ENCODE results near the gene CDC123. TPM values are rescaled to one million over a fixed set of nuclear protein-coding genes. Genes with fewer than 3 reads are reported as not detected.
"Not testable (repeated sequence)": the region's sequence is repeated elsewhere in the genome, so short reads cannot be mapped to it uniquely, and the experiment has no call there.

CDC123 gene
- polyA plus RNA-seq, 6 donors from 2014 or later: 98.5 to 184 (median 115) TPM

DNA sequence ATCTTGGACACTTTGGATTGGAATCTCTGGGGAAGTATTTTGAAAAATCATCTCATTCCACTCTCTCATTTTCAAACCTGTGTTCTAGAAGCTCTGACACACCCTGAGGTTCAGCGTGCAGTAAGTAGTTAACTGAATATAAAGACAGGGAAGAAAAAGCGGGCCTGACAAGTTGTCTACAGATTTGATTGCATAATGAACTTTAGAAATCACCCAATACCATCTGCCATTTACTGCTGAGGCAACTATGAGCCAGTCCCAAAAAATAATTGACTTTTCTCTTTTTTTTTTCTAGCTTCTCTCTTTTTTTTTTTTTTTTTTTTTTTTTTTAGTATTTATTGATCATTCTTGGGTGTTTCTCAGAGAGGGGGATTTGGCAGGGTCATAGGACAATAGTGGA, 29.5 kb downstream of the CDC123 start:
- Mint-ChIP-seq H3K27ac (no peak overlapping the region), H3K36me3 (peaks cover 14 to 16% of the 10 kb centered on the region in 2 donors), H3K9me3 (no peaks in the 10 kb centered on the region), H3K27me3 (no peaks in the 10 kb centered on the region), H3K4me1 (peaks cover 0 to 10% (median 4%) of the 10 kb centered on the region in 3 donors), H3K4me3 (no peak overlapping the region)
- DNase-seq: no peak
- no peak for ATAC-seq (ENCODE audit: low read depth in 2 of 2)

DNA sequence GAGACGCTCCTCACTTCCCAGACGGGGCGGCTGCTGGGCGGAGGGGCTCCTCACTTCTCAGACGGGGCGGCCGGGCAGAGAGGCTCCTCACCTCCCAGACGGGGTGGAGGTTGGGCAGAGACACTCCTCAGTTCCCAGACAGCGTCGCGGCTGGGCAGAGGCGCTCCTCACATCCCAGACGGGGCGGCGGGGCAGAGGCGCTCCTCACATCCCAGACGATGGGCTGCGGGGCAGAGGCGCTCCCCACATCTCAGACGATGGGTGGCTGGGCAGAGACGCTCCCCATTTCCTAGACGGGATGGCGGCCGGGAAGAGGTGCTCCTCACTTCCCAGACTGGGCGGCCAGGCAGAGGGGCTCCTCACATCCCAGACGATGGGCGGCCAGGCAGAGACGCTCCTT, 30.4 kb downstream of the CDC123 start:
- not testable (repeated sequence) for H3K4me3 Mint-ChIP-seq; ATAC-seq (ENCODE audit: low read depth in 2 of 2); H3K27me3 Mint-ChIP-seq; DNase-seq; H3K9me3 Mint-ChIP-seq; H3K27ac Mint-ChIP-seq
- H3K36me3 Mint-ChIP-seq: peaks cover 14 to 20% of the 10 kb centered on the region in 2 donors
- H3K4me1 Mint-ChIP-seq: peaks cover 0 to 10% (median 4%) of the 10 kb centered on the region in 3 donors

DNA sequence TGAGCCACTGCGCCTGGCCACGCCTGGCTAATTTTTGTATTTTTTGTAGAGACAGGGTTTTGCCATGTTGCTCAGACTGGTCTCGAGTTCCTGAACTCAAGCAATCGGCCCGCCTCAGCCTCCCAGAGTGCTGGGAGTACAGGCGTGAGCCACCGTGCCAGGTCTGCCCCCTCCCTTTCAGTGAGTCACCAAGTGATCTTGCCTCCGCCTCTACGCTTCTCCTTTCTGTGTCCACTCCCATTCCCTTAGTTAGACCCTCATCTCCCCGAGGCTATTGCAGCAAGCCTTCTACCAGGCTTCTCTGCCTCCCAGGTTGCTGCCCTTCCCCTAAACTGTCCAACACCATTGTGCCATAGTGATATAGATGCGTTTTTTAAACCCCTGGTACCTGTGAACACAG, 32.9 kb downstream of the CDC123 start:
- Mint-ChIP-seq H3K9me3 (no peaks in the 10 kb centered on the region), H3K27me3 (no peaks in the 10 kb centered on the region), H3K4me3 (no peak overlapping the region), H3K36me3 (peaks cover 14 to 24% of the 10 kb centered on the region in 2 donors), H3K4me1 (peaks cover 0 to 10% (median 2%) of the 10 kb centered on the region in 3 donors), H3K27ac (peak overlapping the region in 1 of 6 donors; percentile 32)
- ATAC-seq (ENCODE audit: low read depth in 2 of 2) (no peak), DNase-seq (no peak)

DNA sequence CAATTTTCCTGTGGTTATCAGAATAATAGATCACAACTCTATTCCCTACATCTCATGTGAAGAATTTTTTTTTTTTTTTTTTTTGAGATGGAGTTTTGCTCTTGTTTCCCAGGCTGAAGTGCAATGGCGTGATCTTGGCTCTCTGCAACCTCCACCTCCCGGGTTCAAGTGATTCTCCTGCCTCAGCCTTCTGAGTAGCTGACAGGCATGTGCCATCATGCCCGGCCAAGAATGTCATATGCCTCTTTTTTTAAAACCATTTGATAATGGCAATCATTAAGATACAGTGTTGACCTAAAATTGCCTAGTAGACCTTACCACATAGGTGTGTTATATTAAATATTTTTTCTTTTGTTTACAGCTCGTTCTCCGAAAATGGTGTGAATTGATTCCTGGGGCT, 38.7 kb downstream of the CDC123 start:
- H3K4me3 Mint-ChIP-seq; DNase-seq; H3K27me3 Mint-ChIP-seq; ATAC-seq (ENCODE audit: low read depth in 2 of 2); H3K9me3 Mint-ChIP-seq; H3K4me1 Mint-ChIP-seq: not testable (repeated sequence)
- Mint-ChIP-seq H3K27ac (peak overlapping the region in 2 of 6 donors; percentile 11 to 18), H3K36me3 (peaks cover 11 to 31% of the 10 kb centered on the region in 2 donors)

DNA sequence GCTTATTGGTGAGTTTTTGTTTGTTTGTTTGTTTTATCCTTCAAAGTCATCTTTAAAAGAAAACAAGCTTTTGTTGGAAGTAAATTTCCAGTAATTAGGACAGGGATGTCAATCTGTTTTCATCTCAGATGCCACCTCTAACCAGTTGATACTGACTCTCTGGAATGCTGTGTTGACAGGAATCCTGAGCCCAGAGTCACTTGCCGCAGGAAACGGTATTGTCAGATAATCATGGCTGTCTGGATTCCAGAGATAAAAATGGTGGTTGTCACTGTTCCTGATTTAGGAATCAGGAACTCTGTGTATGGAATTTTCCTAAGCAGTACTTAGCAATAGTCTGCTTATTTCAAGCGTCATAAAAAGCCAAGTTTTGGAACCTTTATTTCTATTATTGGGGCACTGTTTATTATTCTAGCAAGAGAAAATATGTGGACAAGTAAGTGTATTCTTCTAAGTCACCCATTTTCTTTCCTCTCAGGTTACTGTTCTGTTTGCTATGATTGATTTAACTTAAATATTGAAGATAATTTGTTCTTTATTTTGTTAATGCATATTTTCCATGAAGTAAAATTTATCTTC, 39.2 kb downstream of the CDC123 start:
- Mint-ChIP-seq H3K36me3 (peaks cover 7 to 30% of the 10 kb centered on the region in 2 donors), H3K27me3 (no peaks in the 10 kb centered on the region), H3K27ac (peak overlapping the region in 1 of 6 donors; percentile 18), H3K4me1 (peaks cover 1 to 9% (median 1%) of the 10 kb centered on the region in 3 donors), H3K9me3 (no peaks in the 10 kb centered on the region), H3K4me3 (no peak overlapping the region)
- no peak for DNase-seq
- no peak for ATAC-seq (ENCODE audit: low read depth in 2 of 2)

DNA sequence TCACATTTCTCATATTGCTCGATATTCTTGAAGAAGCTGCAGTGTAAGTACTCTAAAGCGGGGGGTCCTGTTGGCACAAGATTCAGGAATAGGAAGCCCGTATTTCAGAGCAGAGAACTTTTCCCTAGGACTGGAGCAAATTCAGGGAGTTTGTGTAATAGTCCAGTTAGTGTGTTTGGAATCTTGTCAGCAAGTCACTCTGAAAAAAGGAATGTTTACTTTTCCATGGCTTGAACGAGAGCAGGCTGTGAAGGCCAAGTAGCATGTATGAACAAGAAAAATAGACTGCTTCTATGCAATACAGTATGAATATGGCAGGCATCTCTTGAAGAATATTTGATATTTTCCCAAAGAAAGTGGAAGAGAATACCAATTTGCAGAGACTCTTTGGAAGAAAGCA, 39.8 kb downstream of the CDC123 start:
- DNase-seq (no peak), ATAC-seq (ENCODE audit: low read depth in 2 of 2) (no peak)
- Mint-ChIP-seq H3K27ac (peak overlapping the region in 2 of 6 donors; percentile 33 to 80), H3K4me3 (no peak overlapping the region), H3K36me3 (peaks cover 7 to 29% of the 10 kb centered on the region in 2 donors), H3K4me1 (peaks cover 6 to 13% (median 7%) of the 10 kb centered on the region in 3 donors), H3K27me3 (no peaks in the 10 kb centered on the region), H3K9me3 (no peaks in the 10 kb centered on the region)

DNA sequence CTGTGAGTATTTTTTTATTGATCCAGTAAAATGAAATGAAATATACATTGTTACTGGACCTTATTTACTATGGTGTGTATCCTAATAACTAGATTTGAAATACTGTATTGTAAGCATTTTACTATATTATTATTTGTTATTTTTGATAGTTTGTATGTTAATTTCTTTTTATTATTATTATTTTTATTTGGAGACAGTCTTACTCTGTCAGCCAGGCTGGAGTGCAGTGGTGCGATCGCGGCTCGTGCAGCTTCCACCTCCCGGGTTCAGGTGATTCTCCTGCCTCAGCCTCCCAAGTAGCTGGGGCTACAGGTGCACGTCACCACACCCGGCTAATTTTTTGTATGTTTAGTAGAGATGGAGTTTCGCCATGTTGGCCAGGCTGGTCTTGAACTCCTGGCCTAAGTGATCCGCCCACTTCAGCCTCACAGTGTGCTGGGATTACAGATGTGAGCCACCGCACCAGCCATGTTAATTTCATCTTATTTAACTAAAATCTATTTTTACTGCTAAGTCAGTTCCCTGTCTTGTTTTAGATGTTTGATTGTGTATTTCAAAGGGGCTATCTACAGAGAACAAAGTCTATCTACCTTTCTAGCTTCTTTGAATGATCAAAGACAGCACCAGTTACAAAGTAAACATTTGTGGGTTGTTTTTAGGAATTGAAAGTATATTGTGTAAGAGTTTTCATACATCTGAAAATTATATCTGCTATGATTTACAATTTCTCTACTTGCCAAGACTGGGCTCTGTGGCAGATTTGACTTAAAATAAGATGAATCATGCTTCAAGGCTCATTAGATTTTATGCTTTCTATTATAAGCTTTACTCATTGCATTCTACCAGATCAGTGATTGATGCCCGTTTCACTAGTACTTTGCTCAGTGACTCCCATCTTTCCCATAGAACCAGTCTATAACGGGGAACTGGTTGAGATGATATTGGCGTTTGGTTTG, 41.6 kb downstream of the CDC123 start:
- no peak for DNase-seq
- Mint-ChIP-seq H3K27ac (peak overlapping the region in 4 of 6 donors; percentile 7 to 56 (median 22)), H3K4me3 (no peak overlapping the region), H3K27me3 (no peaks in the 10 kb centered on the region), H3K4me1 (peaks cover 20 to 30% (median 23%) of the 10 kb centered on the region in 3 donors), H3K36me3 (peaks cover 20 to 36% of the 10 kb centered on the region in 2 donors), H3K9me3 (peaks cover 0 to 4% (median 0%) of the 10 kb centered on the region in 7 donors)
- no peak for ATAC-seq (ENCODE audit: low read depth in 2 of 2)

DNA sequence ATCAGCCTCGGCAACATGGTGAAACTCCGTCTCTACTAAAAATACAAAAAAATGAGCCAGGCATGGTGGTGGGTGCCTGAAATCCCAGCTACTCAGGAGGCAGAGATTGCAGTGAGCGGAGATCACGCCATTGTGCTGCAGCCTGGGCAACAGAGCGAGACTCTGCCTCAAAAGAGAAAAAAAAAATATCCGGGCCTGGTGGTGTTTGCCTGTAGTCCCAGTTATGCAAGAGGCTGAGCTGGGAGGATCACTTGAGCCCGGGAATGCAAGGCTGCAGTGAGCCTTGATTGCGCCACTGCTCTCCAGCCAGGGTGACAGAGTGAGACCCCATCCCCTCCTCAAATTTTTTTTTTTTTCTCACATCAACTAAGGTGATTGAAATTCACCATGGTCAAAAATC, 42.8 kb downstream of the CDC123 start:
- Mint-ChIP-seq H3K27me3 (no peaks in the 10 kb centered on the region), H3K4me1 (peaks cover 23 to 43% (median 32%) of the 10 kb centered on the region in 3 donors), H3K4me3 (no peak overlapping the region), H3K9me3 (peaks cover 0 to 9% (median 0%) of the 10 kb centered on the region in 7 donors), H3K27ac (peak overlapping the region in 1 of 6 donors; percentile 73), H3K36me3 (peaks cover 20 to 36% of the 10 kb centered on the region in 2 donors)
- DNase-seq: no peak
- ATAC-seq (ENCODE audit: low read depth in 2 of 2): no peak

DNA sequence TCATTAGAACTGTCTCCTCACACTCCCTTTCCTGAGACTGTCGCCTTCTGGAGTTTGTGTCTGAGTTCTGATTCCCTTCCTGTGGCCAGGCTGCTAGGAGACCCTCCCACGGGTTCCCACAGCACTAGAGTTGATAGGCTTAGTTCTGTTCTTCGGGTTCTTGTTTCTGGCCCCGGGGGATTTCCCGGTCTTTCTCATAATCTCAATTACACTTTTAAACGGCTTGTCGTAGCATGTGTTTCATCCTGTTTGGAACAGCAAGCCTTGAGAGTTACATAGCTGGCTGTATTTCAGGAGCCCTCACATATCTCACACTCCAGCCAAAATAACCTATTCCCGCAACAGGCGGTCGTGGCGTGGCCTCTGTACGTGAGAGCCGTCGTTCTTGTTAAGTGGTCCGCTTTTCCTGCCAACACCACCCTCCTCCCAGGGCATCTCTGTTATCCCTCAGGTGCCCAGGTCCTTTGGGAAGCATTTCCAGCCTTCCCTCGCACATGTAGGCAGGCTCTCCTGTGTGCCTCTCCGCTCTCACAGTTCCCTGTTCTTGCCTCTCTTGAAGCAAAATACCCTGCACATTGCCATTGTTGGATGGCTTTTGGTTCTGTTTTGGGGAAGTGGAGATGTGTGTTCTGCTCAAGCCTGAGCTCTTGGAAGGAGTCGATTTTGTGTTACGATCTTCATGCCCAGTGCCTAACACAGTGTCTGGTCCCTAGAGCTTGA, 46.0 kb downstream of the CDC123 start:
- Mint-ChIP-seq H3K36me3 (peaks cover 19 to 32% of the 10 kb centered on the region in 2 donors), H3K4me1 (peaks cover 39 to 74% (median 58%) of the 10 kb centered on the region in 3 donors)

DNA sequence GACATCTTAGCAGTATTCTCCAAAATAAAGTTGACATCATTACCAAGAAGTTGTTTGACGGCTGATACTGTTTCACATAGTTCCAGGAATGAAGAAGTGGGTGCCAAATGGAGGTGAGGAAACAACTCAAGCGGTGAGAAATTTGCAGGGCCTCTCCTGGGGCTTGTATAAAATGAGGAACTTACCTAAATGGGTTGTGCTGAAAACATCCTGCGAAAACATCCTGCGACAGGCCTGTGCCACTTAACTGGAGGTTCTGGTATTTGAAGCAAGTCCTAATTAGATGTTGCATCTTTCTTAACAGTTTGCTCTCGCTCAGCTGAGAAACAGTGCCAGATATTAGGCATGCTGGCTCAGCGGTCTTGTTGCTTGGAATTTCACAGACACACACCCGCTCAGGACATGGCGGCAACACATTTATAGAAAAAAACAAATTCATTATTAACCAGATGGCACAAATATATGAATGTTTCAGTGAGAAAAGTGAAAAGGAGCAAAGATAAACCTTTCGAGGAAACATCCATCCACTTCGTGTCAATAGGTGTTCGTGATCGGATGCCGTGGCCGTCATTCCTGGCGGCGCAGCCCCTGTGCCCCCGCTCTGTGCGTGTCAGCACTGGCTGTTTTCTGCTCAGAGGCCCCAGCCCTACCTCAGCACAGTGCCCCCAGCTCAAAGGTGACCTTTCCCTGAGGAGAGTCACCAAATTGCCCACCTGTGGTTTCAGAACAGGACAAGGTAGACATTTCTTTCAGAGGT, 48.1 kb downstream of the CDC123 start:
- H3K9me3 Mint-ChIP-seq: peaks cover 0 to 9% (median 0%) of the 10 kb centered on the region in 7 donors
- peak overlapping the region; percentile 99 to 100 (median 99) for H3K27ac Mint-ChIP-seq
- no peaks in the 10 kb centered on the region for H3K27me3 Mint-ChIP-seq
- DNase-seq: peak; percentile 91
- peak overlapping the region; percentile 28 to 91 (median 80) for H3K4me3 Mint-ChIP-seq
- H3K36me3 Mint-ChIP-seq: peaks cover 24 to 28% of the 10 kb centered on the region in 2 donors
- peaks cover 43 to 72% (median 66%) of the 10 kb centered on the region in 3 donors for H3K4me1 Mint-ChIP-seq
- ATAC-seq (ENCODE audit: low read depth in 2 of 2): peak; percentile 88 to 92

More for the DNA sequence above, 46.0 kb downstream of the CDC123 start:
- Mint-ChIP-seq H3K4me3 (peak overlapping the region in 7 of 8 donors; percentile 25 to 86 (median 79)), H3K27me3 (no peaks in the 10 kb centered on the region), H3K27ac (peak overlapping the region; percentile 95 to 100 (median 99)), H3K9me3 (peaks cover 0 to 9% (median 0%) of the 10 kb centered on the region in 7 donors)
- DNase-seq (no peak), ATAC-seq (ENCODE audit: low read depth in 2 of 2) (peak in 1 of 2 donors; percentile 24)

DNA sequence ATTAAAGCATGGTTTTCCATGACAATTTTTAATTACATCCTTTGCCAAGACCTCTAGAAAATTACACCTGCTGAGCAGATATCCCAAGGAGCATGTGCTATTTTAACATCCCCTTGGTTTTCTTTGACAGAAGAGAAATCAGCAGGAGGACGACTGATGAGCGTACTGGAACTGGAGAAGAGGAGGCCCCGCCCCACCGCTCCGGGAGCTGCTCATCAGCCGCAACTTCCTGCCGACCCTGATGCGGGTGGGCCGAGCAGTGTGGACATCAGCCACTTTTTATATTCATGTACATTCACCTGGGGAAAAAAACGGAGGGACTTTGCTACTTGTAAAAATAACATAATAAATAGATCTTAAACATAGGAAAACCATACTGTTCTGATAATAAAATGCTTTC, 54.2 kb downstream of the CDC123 start:
- peaks cover 16 to 24% of the 10 kb centered on the region in 2 donors for H3K36me3 Mint-ChIP-seq
- H3K27me3 Mint-ChIP-seq: no peaks in the 10 kb centered on the region
- H3K27ac Mint-ChIP-seq: peak overlapping the region in 3 of 6 donors; percentile 56 to 70 (median 58)
- H3K4me3 Mint-ChIP-seq: no peak overlapping the region
- ATAC-seq (ENCODE audit: low read depth in 2 of 2): no peak
- no peaks in the 10 kb centered on the region for H3K9me3 Mint-ChIP-seq
- H3K4me1 Mint-ChIP-seq: peaks cover 21 to 40% (median 37%) of the 10 kb centered on the region in 3 donors
- DNase-seq: no peak

DNA sequence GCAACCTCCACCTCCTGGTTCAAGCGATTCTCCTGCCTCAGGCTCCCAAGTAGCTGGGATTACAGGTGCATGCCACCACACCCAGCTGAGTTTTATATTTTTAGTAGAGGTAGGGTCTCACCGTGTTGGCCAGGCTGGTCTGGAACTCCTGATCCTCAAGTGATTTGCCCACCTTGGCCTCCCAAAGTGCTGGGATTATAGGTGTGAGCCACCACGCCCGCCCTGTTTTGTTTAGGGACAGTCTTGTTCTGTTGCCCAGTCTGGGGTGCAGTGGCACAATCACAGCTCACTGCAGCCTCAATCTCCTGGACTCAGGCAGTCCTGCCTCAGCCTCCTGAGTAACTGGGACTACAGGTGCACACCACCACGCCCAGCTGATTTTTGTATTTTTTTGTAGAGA, 54.7 kb downstream of the CDC123 start:
- not testable (repeated sequence) for H3K27me3 Mint-ChIP-seq; ATAC-seq (ENCODE audit: low read depth in 2 of 2); DNase-seq; H3K27ac Mint-ChIP-seq; H3K9me3 Mint-ChIP-seq
- H3K4me1 Mint-ChIP-seq: peaks cover 21 to 35% (median 35%) of the 10 kb centered on the region in 3 donors
- H3K4me3 Mint-ChIP-seq: peak overlapping the region in 1 of 8 donors; percentile 47
- peaks cover 16 to 24% of the 10 kb centered on the region in 2 donors for H3K36me3 Mint-ChIP-seq

All from naive B cell (primary cell).